SK-N-MC (cell line): ENCODE measurements around the gene SCN8A.

Source experiments
- EZH2 ChIP-seq: fragments of 200-600 bp; sonication (generic); IDR thresholded peaks from one replicate; pipeline ENCODE4 v1.6.1; 2017; ENCODE audit warnings: antibody characterized with exemption
- FOXP2 ChIP-seq: optimal IDR thresholded peaks from 2 replicates; pipeline ENCODE3; 2011; ENCODE audit warnings: mild to moderate bottlenecking, moderate library complexity; ENCODE audit not compliant: insufficient read depth; ENCODE audit errors: extremely low read length, control extremely low read depth
- POLR2AphosphoS5 ChIP-seq: IDR thresholded peaks from 2 replicates; pipeline ENCODE4 v1.6.1; 2012; ENCODE audit warnings: mild to moderate bottlenecking, low read depth, low read length, borderline replicate concordance

DNA sequence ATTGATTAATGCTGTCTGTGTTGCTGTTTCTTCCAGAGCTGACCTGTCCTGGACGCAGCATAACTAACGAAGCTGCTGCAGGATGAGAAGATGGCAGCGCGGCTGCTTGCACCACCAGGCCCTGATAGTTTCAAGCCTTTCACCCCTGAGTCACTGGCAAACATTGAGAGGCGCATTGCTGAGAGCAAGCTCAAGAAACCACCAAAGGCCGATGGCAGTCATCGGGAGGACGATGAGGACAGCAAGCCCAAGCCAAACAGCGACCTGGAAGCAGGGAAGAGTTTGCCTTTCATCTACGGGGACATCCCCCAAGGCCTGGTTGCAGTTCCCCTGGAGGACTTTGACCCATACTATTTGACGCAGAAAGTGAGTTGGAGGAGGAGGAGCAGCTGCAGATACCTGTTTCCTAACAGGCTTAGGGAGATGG is 71.7 kb downstream of the SCN8A start:
- TF ChIP-seq EZH2 (no peak), POLR2AphosphoS5 (no peak), FOXP2 (no peak)
